HL-60 (cell line): ENCODE results near the gene MPLKIP.

ENCODE experiments used
- GABPA ChIP-seq: IDR thresholded peaks from 2 replicates; pipeline ENCODE4 v1.6.1; 2012; ENCODE audit warnings: low read depth
- POLR2AphosphoS5 ChIP-seq: IDR thresholded peaks from 2 replicates; pipeline ENCODE4 v1.6.1; 2012; ENCODE audit warnings: low read depth
- SPI1 ChIP-seq: IDR thresholded peaks from 2 replicates; pipeline ENCODE4 v1.6.1; 2012; ENCODE audit warnings: low read depth, mild to moderate bottlenecking, borderline replicate concordance
- TF ChIP-seq, protein P1 (sequence below): IDR thresholded peaks from one replicate; pipeline ENCODE4 v1.5.1; 2011; ENCODE audit warnings: low read length, control low read depth, inconsistent platforms; ENCODE audit not compliant: insufficient read depth
- TF ChIP-seq, protein P2 (sequence below): IDR thresholded peaks from 2 replicates; pipeline ENCODE4 v1.6.1; 2012; ENCODE audit warnings: low read depth; ENCODE audit not compliant: insufficient replicate concordance

DNA sequence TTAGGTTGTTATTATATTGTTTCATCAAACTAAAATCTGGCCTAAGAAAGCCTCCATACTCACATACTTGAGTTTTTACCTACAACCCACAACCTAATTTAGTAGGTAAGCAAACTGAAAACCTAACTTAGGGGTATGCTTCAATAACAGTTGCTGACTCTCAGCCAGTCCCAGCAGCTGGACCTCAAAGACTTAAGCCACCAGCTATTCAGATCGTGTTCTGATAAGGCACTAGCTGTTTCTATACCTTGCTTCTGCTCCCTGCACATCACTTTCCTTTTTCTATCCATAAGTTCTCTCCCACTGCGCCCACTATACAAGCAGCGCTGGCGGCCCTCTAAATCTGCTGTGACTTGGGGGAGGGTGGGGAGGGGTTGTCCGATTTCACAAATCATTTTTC lies 42.6 kb upstream of the MPLKIP start:
- TF ChIP-seq, protein P1, sequence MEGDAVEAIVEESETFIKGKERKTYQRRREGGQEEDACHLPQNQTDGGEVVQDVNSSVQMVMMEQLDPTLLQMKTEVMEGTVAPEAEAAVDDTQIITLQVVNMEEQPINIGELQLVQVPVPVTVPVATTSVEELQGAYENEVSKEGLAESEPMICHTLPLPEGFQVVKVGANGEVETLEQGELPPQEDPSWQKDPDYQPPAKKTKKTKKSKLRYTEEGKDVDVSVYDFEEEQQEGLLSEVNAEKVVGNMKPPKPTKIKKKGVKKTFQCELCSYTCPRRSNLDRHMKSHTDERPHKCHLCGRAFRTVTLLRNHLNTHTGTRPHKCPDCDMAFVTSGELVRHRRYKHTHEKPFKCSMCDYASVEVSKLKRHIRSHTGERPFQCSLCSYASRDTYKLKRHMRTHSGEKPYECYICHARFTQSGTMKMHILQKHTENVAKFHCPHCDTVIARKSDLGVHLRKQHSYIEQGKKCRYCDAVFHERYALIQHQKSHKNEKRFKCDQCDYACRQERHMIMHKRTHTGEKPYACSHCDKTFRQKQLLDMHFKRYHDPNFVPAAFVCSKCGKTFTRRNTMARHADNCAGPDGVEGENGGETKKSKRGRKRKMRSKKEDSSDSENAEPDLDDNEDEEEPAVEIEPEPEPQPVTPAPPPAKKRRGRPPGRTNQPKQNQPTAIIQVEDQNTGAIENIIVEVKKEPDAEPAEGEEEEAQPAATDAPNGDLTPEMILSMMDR = no peak
- TF ChIP-seq POLR2AphosphoS5 (no peak), GABPA (no peak), SPI1 (no peak)
- TF ChIP-seq, protein P2, sequence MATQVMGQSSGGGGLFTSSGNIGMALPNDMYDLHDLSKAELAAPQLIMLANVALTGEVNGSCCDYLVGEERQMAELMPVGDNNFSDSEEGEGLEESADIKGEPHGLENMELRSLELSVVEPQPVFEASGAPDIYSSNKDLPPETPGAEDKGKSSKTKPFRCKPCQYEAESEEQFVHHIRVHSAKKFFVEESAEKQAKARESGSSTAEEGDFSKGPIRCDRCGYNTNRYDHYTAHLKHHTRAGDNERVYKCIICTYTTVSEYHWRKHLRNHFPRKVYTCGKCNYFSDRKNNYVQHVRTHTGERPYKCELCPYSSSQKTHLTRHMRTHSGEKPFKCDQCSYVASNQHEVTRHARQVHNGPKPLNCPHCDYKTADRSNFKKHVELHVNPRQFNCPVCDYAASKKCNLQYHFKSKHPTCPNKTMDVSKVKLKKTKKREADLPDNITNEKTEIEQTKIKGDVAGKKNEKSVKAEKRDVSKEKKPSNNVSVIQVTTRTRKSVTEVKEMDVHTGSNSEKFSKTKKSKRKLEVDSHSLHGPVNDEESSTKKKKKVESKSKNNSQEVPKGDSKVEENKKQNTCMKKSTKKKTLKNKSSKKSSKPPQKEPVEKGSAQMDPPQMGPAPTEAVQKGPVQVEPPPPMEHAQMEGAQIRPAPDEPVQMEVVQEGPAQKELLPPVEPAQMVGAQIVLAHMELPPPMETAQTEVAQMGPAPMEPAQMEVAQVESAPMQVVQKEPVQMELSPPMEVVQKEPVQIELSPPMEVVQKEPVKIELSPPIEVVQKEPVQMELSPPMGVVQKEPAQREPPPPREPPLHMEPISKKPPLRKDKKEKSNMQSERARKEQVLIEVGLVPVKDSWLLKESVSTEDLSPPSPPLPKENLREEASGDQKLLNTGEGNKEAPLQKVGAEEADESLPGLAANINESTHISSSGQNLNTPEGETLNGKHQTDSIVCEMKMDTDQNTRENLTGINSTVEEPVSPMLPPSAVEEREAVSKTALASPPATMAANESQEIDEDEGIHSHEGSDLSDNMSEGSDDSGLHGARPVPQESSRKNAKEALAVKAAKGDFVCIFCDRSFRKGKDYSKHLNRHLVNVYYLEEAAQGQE = no peak
